ENCODE measurements around the gene MSRB1.

Gene MSRB1, protein sequence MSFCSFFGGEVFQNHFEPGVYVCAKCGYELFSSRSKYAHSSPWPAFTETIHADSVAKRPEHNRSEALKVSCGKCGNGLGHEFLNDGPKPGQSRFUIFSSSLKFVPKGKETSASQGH

GRCh38 chr16:1942810-1943726, at the start of gene MSRB1:
MSRB1 (minus strand) TSS chr16:1943199; CDS start chr16:1943156, 43 bp downstream.
- DNase-seq, result peak; percentile 98

DNA sequence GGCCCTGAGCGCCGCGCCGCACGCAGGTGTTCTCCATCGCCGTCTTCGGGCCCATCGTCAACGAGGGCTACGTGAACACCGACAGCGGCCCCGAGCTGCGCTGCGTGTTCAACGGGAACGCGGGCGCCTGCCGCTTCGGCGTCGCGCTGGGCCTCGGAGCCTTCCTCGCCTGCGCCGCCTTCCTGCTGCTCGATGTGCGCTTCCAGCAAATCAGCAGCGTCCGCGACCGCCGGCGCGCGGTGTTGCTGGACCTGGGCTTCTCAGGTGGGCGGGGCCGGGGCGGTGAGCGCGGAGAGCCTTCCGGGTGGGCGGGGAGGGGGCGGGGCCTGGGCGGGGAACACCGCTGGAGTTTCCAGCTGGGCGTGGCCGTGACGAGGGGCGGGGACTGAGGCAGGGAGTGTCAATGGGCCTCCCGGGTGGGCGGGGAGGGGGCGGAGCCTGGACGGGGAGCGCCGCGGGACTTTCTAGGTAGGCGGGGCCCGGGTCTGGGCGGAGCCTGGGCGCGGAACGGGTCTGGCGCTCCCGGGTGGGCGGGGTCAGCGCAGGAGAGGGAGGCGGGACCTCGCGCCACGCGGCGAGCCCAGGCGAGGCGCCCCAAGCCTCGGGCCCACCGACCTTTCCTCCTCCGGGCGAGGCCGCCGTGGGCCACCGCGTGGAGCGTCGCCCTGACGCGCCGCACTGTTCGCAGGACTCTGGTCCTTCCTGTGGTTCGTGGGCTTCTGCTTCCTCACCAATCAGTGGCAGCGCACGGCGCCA, 49.1 kb upstream of the MSRB1 start:
- DNase-seq, result peak; percentile 92

DNA sequence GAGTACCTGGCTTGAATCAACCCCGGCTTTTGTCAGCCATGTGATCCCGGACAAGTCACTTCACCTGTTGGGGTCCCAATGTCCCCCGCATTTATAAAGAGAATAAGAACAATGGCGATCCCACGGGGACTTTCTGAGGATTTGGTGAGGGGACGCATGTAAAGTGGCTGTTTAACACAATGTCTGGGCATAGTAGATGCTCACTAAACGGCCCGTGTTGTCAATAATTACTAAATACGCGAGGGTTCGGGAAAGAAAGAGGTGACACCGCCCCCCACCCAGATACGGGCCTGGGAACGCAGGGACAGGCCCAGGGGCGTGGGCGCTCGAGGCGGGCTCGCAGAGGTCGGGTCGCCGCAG, 48.6 kb upstream of the MSRB1 start:
- no peak for DNase-seq

DNA sequence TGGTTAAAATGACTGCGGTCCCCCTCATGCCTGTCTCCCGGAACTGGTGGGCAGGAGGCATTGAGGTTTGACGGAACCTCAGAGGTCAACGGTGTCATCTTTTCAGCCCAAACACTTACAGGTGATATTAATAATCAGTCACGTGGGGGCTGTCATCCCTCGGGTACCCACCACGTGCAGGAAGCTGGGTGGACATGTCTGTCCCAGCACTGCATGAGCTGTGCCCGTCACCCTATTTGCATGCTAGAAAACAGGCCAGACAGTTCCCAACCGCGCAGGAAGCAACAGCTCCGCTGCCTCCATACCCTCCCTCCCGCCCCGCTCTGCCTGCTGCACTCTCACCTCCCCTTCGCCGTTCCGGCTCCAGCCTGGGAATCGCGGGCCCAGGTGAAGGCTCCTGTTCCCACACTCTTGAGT, 48.1 kb upstream of the MSRB1 start:
- DNase-seq, result no peak

DNA sequence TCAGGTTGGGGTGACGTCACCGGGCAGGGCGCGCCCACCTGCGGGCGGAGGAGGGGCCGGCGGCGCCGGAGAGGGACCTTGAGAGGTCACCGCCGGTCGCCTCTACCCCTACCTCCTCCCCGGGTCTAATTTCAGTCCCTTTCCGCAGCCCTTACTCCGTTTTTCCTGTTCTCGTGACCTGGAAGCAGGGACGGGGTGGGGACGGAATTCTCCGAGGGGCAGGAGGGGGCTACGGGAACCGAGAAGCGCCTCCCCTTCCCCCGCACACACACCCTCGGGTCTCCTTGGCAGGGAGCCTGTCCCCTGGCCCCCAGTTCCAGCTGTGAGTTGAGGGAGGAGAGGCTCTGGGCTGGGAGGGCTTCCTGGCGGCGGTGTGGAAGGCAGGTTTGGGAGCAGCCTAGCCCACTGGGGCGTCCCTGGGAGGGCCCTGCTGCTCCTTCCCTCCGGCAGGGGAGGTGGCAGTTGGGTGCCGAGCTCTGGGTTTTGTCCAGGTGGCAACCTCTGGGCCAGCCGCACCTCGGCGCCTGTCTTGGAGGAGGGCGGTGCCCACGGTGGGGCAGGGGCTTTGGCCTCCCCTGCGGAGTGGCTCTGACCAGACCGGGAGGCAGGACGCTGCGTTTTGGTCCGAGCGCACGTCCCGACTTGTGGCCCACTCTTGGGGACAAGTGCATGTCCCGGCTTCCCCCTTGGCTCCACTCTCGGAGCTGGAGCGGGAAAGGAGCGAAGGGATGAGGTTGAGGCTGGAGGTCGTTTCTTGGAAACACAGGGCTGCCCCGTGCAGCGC, 47.5 kb upstream of the MSRB1 start:
- no peak for DNase-seq

DNA sequence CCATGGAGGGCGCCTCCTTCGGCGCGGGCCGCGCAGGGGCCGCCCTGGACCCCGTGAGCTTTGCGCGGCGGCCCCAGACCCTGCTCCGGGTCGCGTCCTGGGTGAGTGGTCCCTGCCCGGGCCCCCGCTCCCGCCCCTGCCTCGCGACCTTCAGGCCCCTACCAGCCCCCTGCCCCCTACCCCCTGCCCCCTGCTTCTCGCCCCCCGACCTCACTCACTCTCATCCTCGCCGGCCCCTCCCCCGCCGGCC, 47.0 kb upstream of the MSRB1 start:
- DNase-seq, result no peak

- DNase-seq, result no peak
Observed at GRCh38 chr16:1989209-1990100, 46.5 kb upstream of the MSRB1 start, which contains the start of gene SYNGR3. SYNGR3 (plus strand) TSS chr16:1989970; CDS start chr16:1990103, 133 bp downstream.

- no peak for DNase-seq
Observed at GRCh38 chr16:1987198-1987597, 44.2 kb upstream of the MSRB1 start.

DNA sequence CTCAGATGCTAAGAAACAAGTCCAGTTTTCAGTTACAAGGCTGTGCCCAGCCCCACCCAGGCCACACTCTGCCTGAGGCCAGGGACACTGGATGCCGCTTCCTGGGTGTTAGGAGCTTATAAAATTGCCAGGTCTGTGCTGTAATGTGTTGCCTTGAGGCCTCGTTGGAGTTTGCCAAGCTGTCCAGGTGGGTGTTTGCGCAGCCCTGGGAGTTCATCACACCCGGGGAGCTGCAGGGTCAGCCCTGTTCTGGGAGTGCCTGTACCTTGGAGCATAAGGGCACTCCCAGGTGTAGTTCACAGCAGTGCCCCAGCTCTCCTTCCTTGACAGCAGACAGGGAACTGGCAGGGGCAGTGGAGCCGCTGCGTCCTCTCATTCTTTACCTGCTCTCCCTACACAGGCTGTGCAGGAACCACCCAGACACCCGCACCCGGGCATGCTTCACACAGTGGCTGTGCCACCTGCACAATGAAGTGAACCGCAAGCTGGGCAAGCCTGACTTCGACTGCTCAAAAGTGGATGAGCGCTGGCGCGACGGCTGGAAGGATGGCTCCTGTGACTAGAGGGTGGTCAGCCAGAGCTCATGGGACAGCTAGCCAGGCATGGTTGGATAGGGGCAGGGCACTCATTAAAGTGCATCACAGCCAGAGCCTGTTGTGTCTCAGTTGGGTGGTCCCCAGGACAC, 42.6 kb upstream of the MSRB1 start:
- no peak for DNase-seq

DNA sequence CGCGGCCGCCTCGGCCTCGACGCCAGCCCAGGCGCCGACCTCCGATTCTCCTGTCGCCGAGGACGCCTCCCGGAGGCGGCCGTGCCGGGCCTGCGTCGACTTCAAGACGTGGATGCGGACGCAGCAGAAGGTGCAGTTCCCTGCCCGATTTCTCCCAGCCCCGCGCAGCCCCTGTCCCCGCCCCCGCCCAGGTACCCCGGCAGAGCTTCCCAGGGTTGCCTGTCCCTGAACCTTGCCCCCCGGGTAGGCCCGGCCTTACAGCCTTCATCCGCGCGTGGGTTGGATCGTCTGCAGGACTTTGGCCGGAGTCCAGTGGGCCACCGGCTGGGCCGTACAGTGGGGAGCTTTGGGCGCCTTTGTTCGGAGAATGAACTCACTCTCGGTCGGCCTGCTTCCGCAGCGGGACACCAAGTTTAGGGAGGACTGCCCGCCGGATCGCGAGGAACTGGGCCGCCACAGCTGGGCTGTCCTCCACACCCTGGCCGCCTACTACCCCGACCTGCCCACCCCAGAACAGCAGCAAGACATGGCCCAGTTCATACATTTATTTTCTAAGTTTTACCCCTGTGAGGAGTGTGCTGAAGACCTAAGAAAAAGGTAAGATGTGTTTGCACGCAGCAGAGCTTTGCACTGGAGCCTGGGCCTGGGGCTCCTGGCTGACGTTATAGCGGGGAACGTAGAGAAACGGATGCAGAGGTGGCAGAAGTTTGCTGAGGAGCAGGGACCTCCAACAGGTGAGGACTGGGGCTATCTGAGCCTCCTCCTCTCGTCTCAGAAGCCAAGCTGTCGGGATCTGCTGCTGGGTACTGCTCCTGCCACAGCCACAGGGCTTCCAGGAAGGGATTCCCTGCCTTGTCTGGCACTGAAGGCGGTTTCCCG, 41.6 kb upstream of the MSRB1 start:
- DNase-seq, result no peak

- peak; percentile 92 for DNase-seq
Observed at GRCh38 chr16:1983544-1984346, 40.7 kb upstream of the MSRB1 start, which contains the start of gene GFER. GFER (plus strand) TSS chr16:1984193; CDS start chr16:1984219, 26 bp downstream.

DNA sequence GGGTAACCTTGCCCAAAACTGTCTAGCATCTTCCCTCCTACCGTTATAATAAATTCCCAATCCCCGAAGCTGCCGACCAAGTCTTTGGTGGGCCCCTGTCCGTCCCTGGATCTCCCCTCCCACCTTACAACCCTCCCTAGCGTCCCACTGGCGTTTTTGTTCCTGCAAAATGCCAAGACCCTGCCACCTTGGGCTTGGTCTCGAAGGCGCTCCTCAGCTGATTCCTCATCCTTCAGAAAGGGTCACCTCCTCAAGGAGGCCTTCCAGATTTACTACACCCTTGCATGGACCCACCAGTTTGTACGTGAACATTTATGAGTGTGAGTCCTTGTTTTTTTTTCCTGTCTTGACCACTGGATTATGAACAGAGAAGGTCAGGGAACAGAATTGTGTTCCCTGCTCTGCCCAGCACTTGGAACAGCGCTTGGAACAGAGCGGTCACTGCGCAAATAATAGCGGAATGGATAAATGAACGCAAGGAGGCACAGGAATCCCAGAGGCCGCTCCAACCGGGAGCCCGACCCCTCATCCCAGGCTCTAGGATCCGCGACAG, 40.1 kb upstream of the MSRB1 start:
- DNase-seq, result no peak

DNA sequence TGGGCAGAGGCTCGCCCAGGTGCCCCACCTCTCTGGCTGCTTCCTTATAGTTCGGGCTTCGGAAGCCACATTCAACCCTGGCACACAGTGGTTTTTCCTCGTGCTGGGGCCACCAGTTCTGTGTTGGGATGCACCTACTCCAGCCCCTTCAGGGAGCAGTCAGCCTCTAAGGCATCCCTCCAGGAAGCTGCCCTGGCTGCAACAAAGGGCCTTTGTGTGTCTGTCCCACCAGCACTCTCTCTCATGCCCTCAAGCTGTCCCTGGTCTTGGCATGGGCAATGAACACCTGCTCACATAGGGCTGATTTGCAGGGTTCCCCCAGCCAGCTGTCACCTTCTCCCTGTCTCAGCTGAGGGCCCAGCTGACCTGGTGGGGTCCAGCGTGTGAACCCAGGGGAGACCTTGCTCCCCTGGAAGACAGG, 39.0 kb upstream of the MSRB1 start:
- DNase-seq, result no peak

GRCh38 chr16:1981398-1981836, 38.4 kb upstream of the MSRB1 start, which contains the start of gene NOXO1:
NOXO1 (minus strand) TSS chr16:1981469; CDS start chr16:1981179, 290 bp downstream.
- no peak for DNase-seq

DNA sequence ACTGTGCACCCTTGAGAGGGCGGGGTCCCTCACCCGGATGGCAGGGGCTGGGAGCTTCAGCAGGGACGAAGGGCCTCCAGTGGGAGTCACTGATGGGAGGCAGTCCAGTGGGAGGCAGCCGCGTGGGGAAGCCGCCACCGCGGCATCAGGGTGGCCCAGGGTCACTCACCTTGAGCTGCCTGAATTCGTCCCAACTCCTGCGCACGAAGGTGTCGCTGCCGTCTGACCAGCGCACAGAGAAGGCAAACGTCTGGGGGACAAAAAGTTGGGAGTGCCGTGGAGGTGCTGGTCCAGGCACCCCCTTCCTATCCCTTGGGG, 37.7 kb upstream of the MSRB1 start:
- no peak for DNase-seq

- DNase-seq, result no peak
Observed at GRCh38 chr16:1980030-1980769, 37.2 kb upstream of the MSRB1 start.

DNA sequence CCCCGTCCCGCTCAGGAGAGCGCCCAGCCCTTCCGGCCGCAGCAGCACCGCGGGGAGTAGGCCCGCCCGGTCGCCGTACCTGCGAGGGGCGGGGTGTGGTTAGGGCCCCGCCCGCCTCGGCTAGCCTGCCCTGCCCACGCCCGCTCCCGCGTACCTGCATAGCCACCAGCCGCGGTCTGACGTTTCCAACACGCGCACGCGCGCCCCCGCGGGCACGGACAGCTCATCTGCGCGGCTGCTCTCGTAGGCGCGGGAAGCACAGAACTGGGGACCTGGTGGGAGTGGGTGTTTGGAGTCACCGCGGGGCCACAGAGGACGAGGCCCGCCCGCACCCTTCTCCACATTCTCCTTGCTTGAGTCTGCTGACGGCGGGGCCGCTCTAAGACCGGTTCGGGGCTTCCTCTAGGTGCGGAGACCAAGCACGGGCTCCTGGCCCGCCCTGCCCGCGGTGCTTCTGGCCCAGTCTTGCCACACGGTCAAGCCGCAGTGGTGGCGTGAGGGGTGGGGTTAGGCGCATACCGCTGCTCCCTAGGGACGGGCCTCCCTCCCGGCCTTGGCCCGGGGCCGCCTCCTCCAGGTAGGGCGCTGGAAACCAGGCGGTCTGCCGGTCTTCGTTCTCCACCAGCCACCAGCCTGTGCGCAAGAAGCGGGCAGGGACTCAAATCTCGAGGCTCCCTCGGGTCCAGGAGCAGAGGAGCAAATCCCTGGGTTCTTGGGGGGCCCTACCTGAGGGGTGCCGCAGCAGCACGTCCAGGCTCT, 36.5 kb upstream of the MSRB1 start:
- DNase-seq, result no peak

All from fibroblast of skin of right biceps (primary cell).